GM19463 (cell line): ENCODE results near the gene EXOC3.
"Not testable (repeated sequence)": the region's sequence is repeated elsewhere in the genome, so short reads cannot be mapped to it uniquely, and the experiment has no call there.

Experiments used
- ATAC-seq: cut with Tn5 transposase; IDR thresholded peaks from one replicate; pipeline ENCODE4 v1.9.1; 2021; ENCODE audit warnings: mild to moderate bottlenecking, moderate library complexity; ENCODE audit not compliant: unreplicated experiment

EXOC3 gene

DNA sequence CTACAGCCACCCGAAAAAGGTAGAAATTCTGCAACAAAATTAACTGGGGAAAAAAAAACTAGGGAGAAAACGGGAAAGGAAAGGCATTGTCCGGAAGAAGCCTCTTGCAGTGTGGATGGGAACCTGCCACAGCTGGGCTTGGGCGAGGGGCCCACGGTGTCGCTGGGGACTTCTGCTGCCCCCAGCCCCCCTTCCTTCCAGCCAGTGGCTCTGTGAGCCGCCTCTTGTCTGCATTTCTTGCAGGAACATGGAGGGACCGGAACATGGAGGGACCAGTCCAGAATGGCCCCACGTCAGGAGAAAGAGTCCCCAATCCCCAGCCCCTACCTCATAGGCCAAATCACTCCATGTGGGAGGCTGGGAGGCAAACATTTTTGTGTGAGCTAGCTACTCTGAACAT lies 36.9 kb upstream of the EXOC3 start:
- ATAC-seq = no peak

GRCh38 chr5:407051-407450 lies 35.9 kb upstream of the EXOC3 start:
- no peak for ATAC-seq

GRCh38 chr5:407801-408268 lies 35.1 kb upstream of the EXOC3 start:
- ATAC-seq = no peak

DNA sequence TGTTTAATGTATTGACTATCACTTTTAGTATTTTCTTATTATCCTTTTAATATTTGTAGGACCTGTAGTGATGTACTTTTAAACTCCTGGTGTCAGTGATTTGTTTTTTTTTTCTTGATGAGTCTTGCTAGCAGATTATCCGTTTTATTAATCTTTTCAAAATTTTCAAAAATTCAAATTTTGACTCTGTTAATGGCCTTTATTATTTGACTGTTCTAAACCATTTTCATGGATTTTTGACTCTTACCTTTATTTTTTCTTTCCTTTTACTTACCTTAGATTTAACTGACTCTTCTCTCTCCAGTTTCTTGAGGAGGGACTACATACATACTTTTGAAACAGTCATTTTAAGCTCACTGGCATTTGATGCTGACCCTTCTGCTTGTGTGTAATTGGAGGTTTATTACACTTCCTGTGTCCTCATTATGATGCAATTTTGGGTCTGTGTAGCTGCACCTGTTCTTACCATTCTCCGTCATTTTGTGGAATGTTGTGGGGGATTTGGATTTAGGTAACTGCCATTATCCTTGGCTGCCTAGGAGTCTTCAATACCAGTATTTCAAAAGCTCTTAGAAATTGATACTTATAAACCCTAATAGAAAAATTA lies 32.0 kb upstream of the EXOC3 start:
- ATAC-seq = no peak

- no peak for ATAC-seq
These were observed 31.2 kb upstream of the EXOC3 start for GRCh38 chr5:411728-412127.

DNA sequence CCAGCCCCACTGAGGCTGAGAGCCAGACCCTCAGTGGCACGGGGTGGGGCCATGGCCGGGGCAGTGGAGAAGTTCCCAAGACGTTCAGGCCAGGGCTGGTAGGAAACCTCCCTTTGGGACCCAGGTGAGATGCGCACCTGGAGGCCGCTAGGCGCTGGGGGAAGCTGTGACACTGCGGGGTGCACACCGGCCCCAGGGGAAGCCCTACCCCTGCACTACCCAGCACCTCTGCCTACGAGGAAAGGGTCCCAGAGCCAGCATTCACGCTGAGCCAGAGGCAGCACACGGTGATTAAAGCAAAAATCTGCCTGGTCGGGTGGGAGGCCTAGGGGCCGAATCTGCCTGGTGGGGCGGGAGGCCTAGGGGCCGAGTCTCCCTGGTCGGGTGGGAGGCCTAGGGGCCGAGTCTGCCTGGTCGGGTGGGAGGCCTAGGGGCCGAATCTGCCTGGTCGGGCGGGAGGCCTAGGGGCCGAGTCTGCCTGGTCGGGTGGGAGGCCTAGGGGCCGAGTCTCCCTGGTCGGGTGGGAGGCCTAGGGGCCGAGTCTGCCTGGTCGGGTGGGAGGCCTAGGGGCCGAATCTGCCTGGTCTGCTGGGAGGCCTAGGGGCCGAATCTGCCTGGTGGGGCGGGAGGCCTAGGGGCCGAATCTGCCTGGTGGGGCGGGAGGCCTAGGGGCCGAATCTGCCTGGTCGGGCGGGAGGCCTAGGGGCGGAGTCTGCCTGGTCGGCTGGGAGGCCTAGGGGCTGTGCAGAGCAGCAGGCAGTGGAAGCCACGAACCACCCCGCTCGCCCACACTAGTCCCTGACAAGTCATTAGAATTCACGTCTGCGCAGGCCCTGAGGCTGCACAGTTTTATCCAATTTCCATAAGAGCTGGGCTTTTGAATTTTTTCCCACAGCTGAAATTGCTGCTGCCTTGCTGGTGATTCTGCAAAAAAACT lies 27.7 kb upstream of the EXOC3 start:
- not testable (repeated sequence) for ATAC-seq

GRCh38 chr5:415928-416635 lies 26.9 kb upstream of the EXOC3 start:
- ATAC-seq = no peak

GRCh38 chr5:416636-416960 lies 26.4 kb upstream of the EXOC3 start:
- no peak for ATAC-seq

DNA sequence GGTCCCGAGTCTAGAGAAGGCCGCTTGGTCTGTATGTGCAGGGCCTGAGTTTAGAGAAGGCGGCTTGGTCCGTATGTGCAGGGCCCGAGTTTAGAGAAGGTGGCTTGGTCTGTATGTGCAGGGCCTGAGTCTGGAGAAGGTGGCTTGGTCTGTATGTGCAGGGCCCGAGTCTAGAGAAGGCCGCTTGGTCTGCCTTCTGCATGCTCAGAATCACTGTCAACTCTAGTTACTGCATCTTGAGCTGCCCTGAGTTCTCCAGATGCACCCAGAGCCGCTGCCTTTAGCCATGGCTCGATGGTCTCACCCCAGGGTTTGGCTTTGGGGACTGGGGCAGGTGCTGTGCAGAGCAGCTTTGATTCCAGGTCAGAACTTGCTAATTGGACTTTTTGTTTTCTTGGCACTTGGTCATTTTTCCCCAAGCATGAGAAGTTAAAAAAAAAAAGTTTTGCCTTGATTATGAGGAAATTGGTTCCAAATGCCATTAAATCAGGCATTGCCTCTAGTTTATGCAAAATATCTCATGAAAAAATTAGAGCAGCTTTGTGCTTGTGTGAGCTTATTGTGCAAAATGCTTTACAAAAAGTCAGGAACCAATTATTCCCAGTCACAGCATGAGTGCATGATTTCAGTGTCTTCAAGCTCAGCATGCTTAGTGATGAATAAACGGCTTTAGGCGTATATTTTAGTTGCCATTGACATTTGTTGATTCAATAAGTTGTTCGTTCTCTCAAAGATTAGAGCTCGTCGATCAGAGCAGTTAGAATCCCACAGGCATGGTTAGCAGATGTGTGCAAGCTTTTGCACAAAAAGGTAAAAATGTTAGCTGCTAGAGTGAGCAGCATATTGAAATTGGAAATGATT lies 25.4 kb upstream of the EXOC3 start:
- ATAC-seq = no peak

GRCh38 chr5:418162-419121 lies 24.5 kb upstream of the EXOC3 start:
- no peak for ATAC-seq

DNA sequence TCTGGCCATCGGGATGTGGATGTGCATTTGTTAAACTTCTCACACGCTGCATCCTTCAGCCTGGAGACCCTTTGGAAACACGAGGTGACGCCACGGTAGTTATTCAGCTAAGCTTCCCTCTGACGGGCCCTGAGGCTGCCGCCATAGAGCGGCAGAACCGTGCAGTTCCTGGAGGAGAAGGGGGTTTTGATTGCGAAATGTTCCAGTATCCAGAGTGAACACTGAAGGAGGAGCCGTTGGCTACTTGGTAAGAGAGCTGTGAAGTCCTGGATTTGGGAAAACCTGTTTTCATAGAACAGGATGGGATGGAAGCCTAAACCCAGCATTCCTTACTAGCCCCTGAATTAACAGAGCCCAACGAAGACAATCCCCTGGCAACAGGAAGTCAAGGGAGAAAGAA lies 23.0 kb upstream of the EXOC3 start:
- ATAC-seq = no peak

GRCh38 chr5:420632-421286 lies 22.2 kb upstream of the EXOC3 start:
- ATAC-seq = no peak

DNA sequence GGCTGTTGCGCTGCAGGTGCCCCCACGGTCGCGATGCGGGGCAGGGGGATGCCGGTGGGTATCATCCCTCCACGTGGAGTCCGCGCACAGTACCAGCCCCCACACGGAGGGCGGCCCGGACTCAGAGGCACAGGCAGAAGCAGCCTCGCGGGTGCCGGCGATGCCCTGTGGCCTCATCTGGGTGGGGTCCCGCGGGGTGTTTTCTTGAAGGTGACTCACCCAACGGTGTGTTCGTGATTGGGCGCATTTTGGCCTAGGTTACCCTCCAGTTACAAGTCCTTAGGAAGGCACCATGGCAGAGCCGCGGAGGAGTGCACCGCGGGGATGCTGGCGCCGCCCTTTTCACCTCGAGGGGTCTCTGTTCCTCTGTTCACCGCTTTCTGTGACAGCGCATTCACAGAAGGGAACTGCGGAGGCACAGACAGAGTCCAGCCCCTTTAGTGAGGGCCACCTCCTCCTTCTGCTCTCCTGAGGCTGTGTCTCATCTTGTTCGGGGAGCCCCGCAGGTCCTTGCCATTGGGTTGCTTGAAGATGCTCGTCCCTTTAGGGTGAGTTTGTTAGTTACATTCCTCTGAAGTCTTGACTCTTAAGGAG lies 21.6 kb upstream of the EXOC3 start:
- no peak for ATAC-seq

- ATAC-seq = no peak
These were observed 21.1 kb upstream of the EXOC3 start for GRCh38 chr5:421901-422300.

- ATAC-seq = no peak
These were observed 20.4 kb upstream of the EXOC3 start for GRCh38 chr5:422323-423232.

- ATAC-seq = no peak
These were observed 19.8 kb upstream of the EXOC3 start for GRCh38 chr5:423233-423565.

- ATAC-seq = no peak
These were observed 19.2 kb upstream of the EXOC3 start for GRCh38 chr5:423626-424261.
